NCI-H460 (cell line): ENCODE results near the gene SMYD3. TPM values are rescaled to one million over a fixed set of nuclear protein-coding genes. Genes with fewer than 3 reads are reported as not detected.

ENCODE experiments used
- DNase-seq: peaks from one replicate; pipeline ENCODE4 v3.0.0-alpha.2; 2016; ENCODE audit warnings: low read depth; ENCODE audit errors: extremely low read depth
- polyA plus RNA-seq: library from polyadenylated mRNA; depleted of rRNA; stranded (reverse); fragments of >200 nt; gene quantifications from 2 replicates; pipeline ENCODE4 v1.2.3, GENCODE V29; 2014; cell fraction: nucleus; rRNA removed
- total RNA-seq: library from RNA; depleted of rRNA; stranded (reverse); fragments of >200 nt; shearing (Covaris generic); gene quantifications from 2 replicates; pipeline ENCODE4 v1.2.3, GENCODE V29; 2014; rRNA removed

SMYD3 gene
- 334 and 348 TPM in 2 replicates for total RNA-seq
- 96.9 and 110 TPM in 2 replicates for polyA plus RNA-seq

GRCh38 chr1:246506674-246507481 lies at the start of gene SMYD3:
TSS of gene SMYD3 (minus strand) at chr1:246507279.
- peak; percentile 82 for DNase-seq

GRCh38 chr1:246554201-246554600 lies 47.1 kb upstream of the SMYD3 start:
- no peak for DNase-seq

- no peak for DNase-seq
Measured at GRCh38 chr1:246552110-246552509, 45.0 kb upstream of the SMYD3 start.

GRCh38 chr1:246550402-246550801 lies 43.3 kb upstream of the SMYD3 start:
- DNase-seq = no peak

GRCh38 chr1:246549665-246550064 lies 42.6 kb upstream of the SMYD3 start:
- DNase-seq = no peak

GRCh38 chr1:246544001-246544400 lies 36.9 kb upstream of the SMYD3 start:
- no peak for DNase-seq

GRCh38 chr1:246540738-246541491 lies 33.8 kb upstream of the SMYD3 start:
- DNase-seq = no peak

- DNase-seq = no peak
Measured at GRCh38 chr1:246537887-246538286, 30.8 kb upstream of the SMYD3 start.

GRCh38 chr1:246537441-246537840 lies 30.4 kb upstream of the SMYD3 start:
- DNase-seq = no peak

- no peak for DNase-seq
Measured at GRCh38 chr1:246534114-246534513, 27.0 kb upstream of the SMYD3 start.

GRCh38 chr1:246533371-246533905 lies 26.4 kb upstream of the SMYD3 start:
- no peak for DNase-seq

- DNase-seq = no peak
Measured at GRCh38 chr1:246532519-246532918, 25.4 kb upstream of the SMYD3 start.

GRCh38 chr1:246530482-246530881 lies 23.4 kb upstream of the SMYD3 start:
- DNase-seq = no peak

GRCh38 chr1:246528933-246529731 lies 22.1 kb upstream of the SMYD3 start:
- DNase-seq = no peak

- no peak for DNase-seq
Measured at GRCh38 chr1:246527402-246528088, 20.5 kb upstream of the SMYD3 start.

GRCh38 chr1:246526915-246527314 lies 19.8 kb upstream of the SMYD3 start:
- DNase-seq = no peak

GRCh38 chr1:246526380-246526779 lies 19.3 kb upstream of the SMYD3 start:
- no peak for DNase-seq

GRCh38 chr1:246519514-246519913 lies 12.4 kb upstream of the SMYD3 start:
- no peak for DNase-seq

- DNase-seq = no peak
Measured at GRCh38 chr1:246518456-246519205, 11.6 kb upstream of the SMYD3 start.
